Putamen (tissue), 1 donor: ENCODE data around the gene MISP3.

ENCODE experiments used
- DNase-seq: peaks from one replicate; pipeline ENCODE4 v3.0.0-alpha.2; 2016; ENCODE audit warnings: low spot score

Gene MISP3

DNA sequence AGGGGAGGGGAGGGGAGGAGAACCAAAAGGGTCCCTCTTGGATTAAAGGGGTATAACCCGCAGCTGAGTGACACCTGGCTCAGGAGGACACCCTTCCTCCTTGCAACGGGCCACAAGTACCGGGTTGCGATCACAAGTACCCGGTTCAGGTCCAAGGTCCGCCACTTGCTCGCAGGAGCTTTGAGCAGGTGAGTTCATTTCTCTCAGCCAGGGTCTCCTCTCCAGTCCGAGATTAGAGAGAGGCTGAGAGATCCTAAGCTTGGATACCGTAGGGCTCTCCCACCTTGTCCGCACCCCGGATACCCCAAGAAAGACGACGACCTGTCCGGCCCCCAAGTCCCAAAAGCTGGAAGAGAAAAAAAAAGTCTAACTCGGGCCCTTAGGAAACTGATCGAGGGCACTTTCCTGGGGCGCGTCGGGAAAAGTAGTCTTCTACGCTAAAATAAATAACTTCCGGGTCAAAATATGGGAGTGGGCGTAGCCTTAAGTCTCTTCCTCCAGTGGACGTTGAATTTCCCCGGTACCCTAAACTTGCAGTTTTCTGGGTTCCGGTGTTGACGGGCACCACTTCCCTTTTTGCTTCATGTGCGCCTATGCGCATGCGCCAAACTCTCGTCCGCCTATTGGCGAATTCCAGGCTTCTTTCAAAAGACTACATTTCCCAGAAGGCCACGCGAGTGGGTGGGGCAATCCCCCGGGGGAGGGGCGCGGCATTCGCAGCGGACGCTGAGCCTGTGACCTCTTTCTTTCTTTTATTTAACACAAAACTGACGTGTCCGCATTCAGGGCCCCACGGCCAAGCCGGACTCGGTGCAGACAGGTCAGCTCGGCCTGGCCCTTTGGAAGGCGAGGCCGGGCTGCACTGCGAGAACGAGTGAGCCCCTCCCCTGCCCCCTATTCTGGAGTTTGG, 8.6 kb downstream of the MISP3 start:
- peak; percentile 100 for DNase-seq

GRCh38 chr19:14081797-14082674, 9.4 kb downstream of the MISP3 start:
- no peak for DNase-seq

GRCh38 chr19:14082675-14082960, 10.0 kb downstream of the MISP3 start:
- DNase-seq, result no peak

DNA sequence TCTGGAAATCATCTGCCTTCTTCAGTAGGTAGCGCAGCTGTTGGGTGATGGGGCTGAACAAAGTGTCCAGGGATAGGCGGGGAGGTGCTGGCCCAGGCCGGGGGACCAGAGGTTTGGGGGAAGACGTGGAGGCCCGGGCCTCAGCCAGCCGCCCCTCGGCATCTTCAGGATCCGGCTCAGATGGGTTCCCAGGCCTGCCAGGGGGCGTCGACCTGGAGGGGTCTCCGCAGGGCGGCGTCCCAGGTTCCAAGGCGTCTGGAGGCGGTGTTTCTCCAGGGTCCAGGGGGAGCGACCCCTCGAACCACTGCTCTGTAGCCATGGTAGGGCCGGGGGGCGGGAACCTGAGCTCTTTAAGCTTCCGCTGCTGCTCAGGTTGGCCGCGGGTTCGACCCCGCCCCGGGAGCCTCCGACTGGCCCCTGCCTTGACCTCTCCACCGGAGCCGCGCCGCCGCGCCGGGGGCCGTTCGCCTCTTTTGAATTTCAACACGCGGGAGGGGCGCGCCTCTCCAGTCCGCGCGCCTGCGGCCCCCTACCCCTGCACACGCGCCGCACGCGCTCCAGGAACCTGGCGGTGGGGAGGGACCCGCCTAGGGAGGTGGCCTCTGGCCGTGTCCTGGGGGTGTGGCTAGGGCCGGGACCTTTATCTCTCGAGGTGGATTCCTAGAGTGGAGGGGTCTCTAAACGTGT, 12.9 kb downstream of the MISP3 start, which contains the start of gene C19orf67:
TSS of gene C19orf67 (minus strand) at position 475 of the 687 bp plus-strand sequence. CDS start at position 319, 156 bp downstream.
- no peak for DNase-seq

DNA sequence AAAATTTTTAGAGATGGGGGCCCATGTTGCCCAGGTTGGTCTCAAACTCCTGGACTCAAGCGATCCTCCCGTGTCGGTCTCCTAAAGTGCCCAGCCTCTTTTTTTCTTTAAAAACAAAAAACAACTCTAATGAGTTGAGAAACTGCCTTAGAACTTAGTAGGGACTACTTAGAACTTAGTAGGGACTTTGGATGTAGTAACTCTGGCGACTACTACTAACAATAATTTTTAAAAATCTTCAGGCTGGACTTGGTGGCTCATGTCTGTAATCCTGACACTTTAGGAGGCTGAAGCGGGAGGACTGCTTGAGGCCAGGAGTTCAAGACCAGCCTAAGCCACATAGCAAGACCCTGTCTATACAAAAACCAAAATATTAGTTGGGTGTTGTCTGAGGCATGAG, 13.5 kb downstream of the MISP3 start:
- no peak for DNase-seq

- DNase-seq, result no peak
Observed at GRCh38 chr19:14088634-14089411, 16.2 kb downstream of the MISP3 start.

DNA sequence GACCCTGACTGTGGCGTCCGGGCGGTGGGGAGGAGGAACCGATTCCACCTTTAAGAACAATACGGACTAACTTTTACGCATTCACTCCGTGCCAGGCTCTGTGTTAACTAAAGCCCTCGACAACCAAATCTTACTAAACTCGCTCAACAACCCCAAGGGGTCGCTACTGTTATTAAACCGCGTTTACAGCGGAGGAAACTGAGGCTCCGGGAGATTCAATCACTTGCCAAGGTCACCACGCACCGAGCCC, 16.8 kb downstream of the MISP3 start:
- DNase-seq, result no peak

DNA sequence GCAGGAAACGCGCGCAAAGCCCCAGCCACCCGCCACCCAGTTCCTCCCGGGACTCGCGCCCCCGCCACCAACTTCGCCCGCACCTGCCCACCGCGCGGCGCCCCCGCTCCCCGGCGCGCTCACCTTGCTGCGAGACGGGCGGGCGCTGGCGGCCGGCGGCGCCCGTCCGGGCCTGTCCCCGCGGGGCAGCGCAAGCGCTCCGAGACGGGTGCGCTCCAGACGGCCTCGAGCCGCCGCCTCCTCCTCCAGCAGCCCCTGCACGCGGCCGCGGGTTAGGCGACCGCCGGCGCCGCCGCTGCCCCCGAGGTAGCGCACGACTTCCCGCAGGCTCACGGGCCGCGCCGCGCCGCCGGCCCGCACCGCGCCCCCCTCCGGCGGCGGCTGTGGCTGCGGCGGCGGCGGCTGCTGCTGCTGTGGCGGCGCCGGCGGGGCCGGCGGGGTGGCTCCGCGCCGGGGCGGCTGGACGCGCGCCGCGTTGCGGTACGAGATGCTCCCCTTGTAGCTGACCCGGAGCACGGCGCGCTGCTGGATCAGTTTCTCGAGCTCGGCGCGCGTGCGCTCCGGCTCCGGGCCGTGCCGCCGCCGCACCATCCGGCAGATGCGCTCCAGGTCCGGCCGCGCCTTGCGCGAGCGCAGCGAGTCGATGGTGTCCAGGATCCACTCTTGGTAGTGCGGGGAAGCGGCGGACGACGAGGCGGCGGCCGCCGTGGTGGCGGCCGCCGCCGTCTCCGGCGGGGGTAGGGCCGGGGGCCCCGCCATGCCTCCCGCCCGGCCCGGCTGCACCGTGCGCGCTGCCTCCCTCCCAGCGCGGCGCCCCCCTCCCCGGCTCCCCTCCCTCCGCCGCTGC, 17.3 kb downstream of the MISP3 start:
- DNase-seq, result no peak

DNA sequence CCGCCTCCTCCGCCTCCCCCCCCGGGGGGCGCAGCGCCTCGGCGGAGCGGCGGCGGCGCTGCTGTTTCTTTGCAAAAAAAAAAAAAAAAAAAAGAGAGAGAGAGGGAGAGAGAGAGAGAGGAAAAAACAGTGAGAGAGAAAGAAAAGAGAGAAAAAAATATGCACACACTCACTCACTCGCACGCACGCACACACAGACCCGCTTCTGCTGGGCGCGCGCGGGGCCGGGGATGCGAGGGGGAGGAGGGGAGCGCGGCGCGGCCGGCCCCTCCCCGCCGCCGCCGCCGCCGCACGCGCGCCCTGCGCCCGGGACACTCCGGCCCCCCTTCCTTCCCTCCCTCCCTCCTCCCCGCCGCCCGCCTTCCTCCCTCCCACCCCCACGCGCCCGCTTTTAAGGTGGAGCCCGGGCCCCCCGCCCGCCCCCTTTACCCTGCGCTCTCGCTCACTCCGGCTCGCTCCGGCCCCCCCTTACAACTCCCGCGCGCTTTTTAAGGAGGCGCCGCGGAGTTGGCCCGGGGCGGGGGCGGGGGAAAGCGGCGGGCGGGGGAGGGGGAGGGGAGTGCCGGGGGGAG, 18.0 kb downstream of the MISP3 start, which contains the start of gene SAMD1:
TSS of gene SAMD1 (minus strand) at position 243 of the 572 bp plus-strand sequence.
- DNase-seq, result peak; percentile 89

DNA sequence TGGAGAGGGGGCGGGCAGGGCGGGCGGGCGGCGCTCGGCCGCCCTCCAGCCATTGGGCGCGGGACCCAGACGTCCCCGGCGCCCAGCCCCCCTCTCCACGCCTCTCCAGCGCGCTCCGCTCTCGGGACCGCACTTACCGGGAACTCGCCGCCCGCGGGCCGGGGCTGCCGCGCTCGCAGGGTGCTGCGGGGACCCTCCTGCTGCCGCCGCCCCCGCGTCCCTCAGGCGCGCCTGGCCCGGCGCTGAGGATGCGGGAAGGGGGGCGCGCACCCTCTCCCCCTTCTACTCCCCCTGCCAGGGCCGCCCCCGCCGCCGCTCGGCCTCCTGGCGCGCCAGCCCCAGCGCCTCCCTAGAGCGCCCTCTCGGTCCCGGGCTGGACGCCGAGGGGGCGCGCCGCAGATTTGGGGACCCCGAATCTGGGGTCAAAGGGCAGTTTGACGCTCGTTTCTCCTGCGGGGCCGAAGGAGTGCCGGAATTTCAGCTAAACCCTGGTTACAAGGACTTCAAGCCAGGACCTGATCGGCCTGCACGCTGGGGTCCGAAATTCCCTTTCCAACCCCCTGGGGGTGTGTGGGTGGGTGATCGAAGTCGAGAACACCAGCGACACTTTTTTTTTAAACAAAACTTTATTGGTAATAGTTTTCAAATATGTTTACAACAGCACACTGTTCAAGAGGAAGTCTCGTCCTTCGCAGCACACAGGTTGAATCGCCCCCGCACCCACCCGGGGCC, 18.7 kb downstream of the MISP3 start:
- peak; percentile 64 for DNase-seq

DNA sequence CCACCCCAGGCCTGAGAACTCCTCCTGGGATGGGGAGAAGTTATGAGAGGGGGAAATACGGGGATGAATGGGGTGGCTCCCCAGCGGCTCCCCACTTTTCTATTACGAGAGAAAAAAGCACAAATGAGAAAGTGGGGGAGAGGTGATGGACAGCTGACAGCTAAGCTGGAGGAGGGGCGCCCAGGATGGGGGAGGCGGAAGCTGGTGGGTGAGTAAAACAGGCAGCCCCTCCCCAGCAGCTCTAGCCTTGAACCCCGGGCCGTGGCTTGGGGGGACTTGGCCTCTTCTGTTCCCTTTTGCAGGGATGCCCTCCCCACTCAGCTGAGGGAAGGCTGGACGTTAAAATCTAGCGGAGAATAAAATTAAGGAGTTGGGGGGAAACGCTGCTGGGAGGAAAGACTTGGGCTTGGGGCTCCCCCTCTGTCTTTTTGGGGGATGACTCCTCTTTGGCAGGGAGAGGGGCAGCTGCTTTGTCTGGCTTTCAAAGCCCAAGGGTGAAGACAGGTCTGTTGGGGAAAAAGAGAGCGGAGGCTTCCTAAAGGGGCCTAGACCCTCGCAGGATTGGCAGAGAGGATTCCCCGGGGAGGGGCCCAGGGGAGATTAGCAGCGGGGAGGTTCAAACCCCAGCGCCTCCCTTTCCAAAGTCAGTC, 19.4 kb downstream of the MISP3 start:
- no peak for DNase-seq

DNA sequence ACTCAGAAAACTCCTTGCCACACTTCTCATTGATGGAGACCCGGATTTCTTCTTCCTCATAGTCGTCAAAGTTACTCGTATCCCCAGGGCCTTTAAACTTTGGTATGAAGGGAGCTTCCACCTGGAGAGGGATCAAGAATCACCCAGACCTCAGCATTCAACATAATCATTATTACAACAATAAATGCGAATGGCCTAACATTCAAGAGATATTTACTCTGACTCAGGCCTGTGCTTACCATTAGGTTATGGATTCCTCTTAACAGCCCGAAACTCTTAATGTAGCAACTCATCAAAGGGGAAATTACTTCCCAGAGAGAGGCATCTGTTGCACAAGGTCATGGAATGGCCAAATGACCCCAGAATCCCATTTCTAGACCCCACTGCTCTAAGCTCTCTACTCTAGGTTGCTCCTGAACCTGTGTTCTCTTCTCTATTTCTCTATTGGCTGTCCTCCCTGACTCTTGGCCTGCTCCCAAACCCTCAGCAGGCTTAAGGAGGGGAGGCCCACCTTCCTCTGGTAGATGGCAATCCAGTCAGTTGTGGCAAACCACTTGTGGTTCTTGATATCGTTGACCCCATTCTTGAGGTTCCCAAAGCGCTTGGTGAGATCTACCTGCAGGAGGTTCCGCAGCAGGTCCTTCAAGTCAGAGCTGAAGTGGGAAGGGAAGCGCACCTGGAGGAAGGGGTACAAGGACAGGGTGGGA, 20.7 kb downstream of the MISP3 start:
- no peak for DNase-seq

GRCh38 chr19:14094854-14095253, 22.3 kb downstream of the MISP3 start:
- DNase-seq, result no peak

GRCh38 chr19:14096272-14096992, 23.8 kb downstream of the MISP3 start:
- DNase-seq, result no peak

DNA sequence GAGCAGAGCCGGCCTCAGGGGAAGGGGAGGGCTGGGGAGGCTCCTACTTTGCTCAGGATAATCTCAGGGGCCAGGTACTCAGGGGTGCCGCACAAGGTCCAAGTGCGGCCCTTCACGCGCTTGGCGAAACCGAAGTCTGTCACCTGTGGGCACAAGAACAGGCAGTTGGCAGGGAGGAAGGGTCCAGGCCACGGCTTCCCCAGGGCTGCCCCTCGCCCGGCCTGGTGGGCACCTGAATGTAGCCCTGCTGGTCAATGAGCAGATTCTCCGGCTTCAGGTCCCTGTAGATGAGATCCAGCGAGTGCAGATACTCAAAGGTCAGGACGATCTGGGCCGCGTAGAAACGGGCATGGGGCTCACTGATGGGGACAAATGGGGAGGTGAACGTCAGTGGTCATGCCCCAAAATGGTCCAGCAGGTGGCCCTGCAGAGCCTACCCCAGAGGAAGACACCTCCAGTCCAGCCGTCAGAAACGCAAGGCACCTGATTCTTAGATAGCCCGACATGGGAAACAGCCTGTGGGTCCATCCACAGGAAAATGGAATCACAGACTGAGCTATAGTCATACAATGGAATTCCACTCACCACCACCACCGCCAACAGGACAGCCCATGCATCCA, 25.1 kb downstream of the MISP3 start:
- DNase-seq, result no peak

DNA sequence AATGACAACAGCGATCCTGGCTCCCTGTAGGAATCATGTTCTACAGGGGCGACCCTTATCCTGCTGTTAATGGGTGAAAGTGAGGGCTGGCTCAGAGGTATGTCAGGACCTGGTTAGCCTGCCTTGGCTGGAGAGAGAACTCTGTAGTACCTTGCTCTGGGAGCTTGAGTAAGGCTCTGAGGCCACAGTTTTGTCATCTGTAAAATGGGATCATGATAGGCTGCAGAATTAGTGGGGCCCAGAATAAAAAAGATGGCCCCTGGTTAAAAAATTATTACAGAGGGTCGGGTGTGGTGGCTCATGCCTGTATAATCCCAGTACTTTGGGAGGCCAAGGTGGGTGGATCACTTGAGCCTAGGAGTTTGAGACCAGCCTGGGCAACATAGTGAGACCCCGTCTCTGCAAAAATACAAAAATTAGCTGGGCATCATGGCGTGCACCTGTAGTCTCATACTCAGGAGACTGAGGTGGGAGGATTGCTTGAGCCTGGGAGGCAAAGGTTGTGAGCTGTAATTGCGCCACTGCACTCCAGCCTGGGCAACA, 28.5 kb downstream of the MISP3 start:
- no peak for DNase-seq

GRCh38 chr19:14102102-14102696, 29.6 kb downstream of the MISP3 start:
- DNase-seq, result no peak
